Neural cell (in vitro differentiated cells): ENCODE measurements around the gene DNAAF3. TPM values are rescaled to one million over a fixed set of nuclear protein-coding genes. Genes with fewer than 3 reads are reported as not detected.

Source experiments
- polyA plus RNA-seq: library from polyadenylated mRNA; depleted of rRNA; stranded (reverse); fragments of >200 nt; gene quantifications from 2 replicates; pipeline ENCODE4 v1.2.3, GENCODE V29; 2014
- small RNA-seq, 3 experiments: library from RNA; depleted of rRNA; stranded (forward); fragments of <200 nt; gene quantifications; one replicate each; pipeline ENCODE3, GENCODE V24; 2012

Gene DNAAF3
- polyA plus RNA-seq, 1 donor from 2014 or later = 0.38 TPM

Small RNA genes within 50 kb of the gene (small RNA-seq; reads per million reads assigned to genes)
- gene MIR7975 (0 reads per million in 3 experiments), gene RF01210 (0 reads per million in 3 experiments)

Other genes with a start within 250 kb of the DNAAF3 start
- gene NLRP7, start 219.1 kb downstream of the DNAAF3 start, polyA plus RNA-seq = not detected in 2 replicates
- not detected in 2 replicates for gene NLRP2, start 200.2 kb downstream of the DNAAF3 start, polyA plus RNA-seq
- 0.31 TPM in 1 of 2 replicates, not detected in the other for gene GP6, start 128.3 kb downstream of the DNAAF3 start, polyA plus RNA-seq
- 9.8 and 14.2 TPM in 2 replicates for gene RDH13, start 103.5 kb downstream of the DNAAF3 start, polyA plus RNA-seq
- 25.5 and 28.0 TPM in 2 replicates for gene EPS8L1, start 90.7 kb downstream of the DNAAF3 start, polyA plus RNA-seq
- 109 and 137 TPM in 2 replicates for gene PPP1R12C, start 49.0 kb downstream of the DNAAF3 start, polyA plus RNA-seq
- gene TNNT1, start 17.4 kb downstream of the DNAAF3 start, polyA plus RNA-seq = 4.0 and 6.2 TPM in 2 replicates
- 22.5 and 22.6 TPM in 2 replicates for gene TNNI3, start 8.9 kb downstream of the DNAAF3 start, polyA plus RNA-seq
- gene SYT5, start 13.7 kb upstream of the DNAAF3 start, polyA plus RNA-seq = 210 and 237 TPM in 2 replicates
- gene PTPRH, start 42.9 kb upstream of the DNAAF3 start, polyA plus RNA-seq = 0.54 and 0.56 TPM in 2 replicates
- 0.84 and 2.3 TPM in 2 replicates for gene TMEM86B, start 62.1 kb upstream of the DNAAF3 start, polyA plus RNA-seq
- gene PPP6R1, start 92.4 kb upstream of the DNAAF3 start, polyA plus RNA-seq = 20.0 and 33.0 TPM in 2 replicates
- 61.1 and 86.8 TPM in 2 replicates for gene HSPBP1, start 113.5 kb upstream of the DNAAF3 start, polyA plus RNA-seq
- 213 and 244 TPM in 2 replicates for gene BRSK1, start 117.4 kb upstream of the DNAAF3 start, polyA plus RNA-seq
- gene TMEM150B, start 158.7 kb upstream of the DNAAF3 start, polyA plus RNA-seq = not detected in 2 replicates
- gene KMT5C, start 173.3 kb upstream of the DNAAF3 start, polyA plus RNA-seq = 50.9 and 72.1 TPM in 2 replicates
- gene COX6B2, start 188.1 kb upstream of the DNAAF3 start, polyA plus RNA-seq = 0.17 TPM in 1 of 2 replicates, not detected in the other
- not detected in 2 replicates for gene GARIN5B, start 196.6 kb upstream of the DNAAF3 start, polyA plus RNA-seq
- gene IL11, start 203.8 kb upstream of the DNAAF3 start, polyA plus RNA-seq = 0.62 and 1.7 TPM in 2 replicates
- not detected in 2 replicates for gene TMEM190, start 210.2 kb upstream of the DNAAF3 start, polyA plus RNA-seq
- gene TMEM238, start 217.7 kb upstream of the DNAAF3 start, polyA plus RNA-seq = not detected in 2 replicates
- 135 and 195 TPM in 2 replicates for gene RPL28, start 219.3 kb upstream of the DNAAF3 start, polyA plus RNA-seq
- gene UBE2S, start 241.2 kb upstream of the DNAAF3 start, polyA plus RNA-seq = 119 and 188 TPM in 2 replicates